ENCODE measurements around the gene IFT81.

The IFT81 gene

DNA sequence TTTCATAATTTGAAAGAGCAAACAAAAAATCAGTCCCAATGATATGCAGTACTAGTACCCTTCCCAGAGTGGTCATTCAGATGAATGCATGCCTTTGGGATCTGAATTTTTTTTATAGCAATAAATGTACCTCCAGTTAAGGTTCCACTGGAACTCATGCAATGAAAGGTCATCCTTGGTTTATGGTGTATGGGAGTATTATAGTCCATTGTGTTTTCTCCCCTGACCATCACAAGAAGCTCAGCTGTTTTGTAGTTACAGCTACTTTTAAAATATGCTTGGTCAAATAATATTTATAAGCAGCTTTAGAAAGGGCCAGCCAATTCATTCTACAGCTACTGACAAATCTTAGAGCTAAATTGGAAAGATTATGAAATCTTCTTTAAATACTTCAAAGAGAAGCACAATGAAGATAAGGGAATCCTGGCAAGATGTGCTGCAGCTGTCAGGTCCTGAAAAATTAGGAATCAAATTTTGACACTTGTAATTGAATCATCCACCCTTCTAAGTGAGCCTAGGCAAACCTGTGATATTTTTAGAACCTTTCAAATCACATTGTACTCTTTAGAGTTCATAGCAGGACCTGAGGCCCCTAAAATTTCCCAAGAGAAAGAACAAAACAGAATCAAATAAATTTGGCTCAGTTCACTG, 46.5 kb downstream of the IFT81 start:
- H3K27me3 ChIP-seq (ENCODE audit: insufficient read depth, low read depth): no peaks in the 10 kb centered on the region
- TF ChIP-seq, protein P1, sequence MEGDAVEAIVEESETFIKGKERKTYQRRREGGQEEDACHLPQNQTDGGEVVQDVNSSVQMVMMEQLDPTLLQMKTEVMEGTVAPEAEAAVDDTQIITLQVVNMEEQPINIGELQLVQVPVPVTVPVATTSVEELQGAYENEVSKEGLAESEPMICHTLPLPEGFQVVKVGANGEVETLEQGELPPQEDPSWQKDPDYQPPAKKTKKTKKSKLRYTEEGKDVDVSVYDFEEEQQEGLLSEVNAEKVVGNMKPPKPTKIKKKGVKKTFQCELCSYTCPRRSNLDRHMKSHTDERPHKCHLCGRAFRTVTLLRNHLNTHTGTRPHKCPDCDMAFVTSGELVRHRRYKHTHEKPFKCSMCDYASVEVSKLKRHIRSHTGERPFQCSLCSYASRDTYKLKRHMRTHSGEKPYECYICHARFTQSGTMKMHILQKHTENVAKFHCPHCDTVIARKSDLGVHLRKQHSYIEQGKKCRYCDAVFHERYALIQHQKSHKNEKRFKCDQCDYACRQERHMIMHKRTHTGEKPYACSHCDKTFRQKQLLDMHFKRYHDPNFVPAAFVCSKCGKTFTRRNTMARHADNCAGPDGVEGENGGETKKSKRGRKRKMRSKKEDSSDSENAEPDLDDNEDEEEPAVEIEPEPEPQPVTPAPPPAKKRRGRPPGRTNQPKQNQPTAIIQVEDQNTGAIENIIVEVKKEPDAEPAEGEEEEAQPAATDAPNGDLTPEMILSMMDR (conservative IDR thresholded peaks at IDR 0.05; ENCODE audit: low read depth, low read length): no peak

DNA sequence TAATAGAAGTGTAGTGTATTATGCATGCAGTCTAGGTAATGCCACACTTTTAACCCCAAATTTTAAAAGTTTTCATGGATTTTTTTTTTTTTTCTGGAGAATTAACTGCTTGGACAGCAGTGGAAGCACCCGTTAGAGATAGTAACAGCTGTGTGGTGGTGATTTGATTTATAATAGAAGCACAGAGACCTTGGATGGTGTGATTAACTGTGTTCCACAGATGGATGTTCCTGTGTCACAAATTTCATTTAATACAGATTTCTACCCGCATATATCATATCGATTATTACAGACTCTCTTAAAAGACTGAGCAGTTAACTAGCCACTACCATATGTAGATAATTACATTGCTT, 47.0 kb downstream of the IFT81 start:
- no peak overlapping the region for H2AFZ ChIP-seq (ENCODE audit: low read depth)
- H3K36me3 ChIP-seq (ENCODE audit: insufficient read depth): no peaks in the 10 kb centered on the region
- no peaks in the 10 kb centered on the region for H3K27me3 ChIP-seq (ENCODE audit: insufficient read depth, low read depth)
- no peak overlapping the region for H3K4me2 ChIP-seq
- H3K27ac ChIP-seq: no peak overlapping the region
- H4K20me1 ChIP-seq (ENCODE audit: insufficient read depth): no peaks in the 10 kb centered on the region
- H3K4me3 ChIP-seq (IDR thresholded peaks at IDR 0.05; ENCODE audit: insufficient read depth, low read depth, low read length): no peak overlapping the region
- no peaks in the 10 kb centered on the region for H3K4me1 ChIP-seq (ENCODE audit: low read depth, poor library complexity, severe bottlenecking)
- H3K9ac ChIP-seq: no peak overlapping the region
- TF ChIP-seq, protein P1 (conservative IDR thresholded peaks at IDR 0.05; ENCODE audit: low read depth, low read length): no peak
- H3K79me2 ChIP-seq (ENCODE audit: insufficient read depth, low read depth): no peaks in the 10 kb centered on the region

More for the DNA sequence above, 46.5 kb downstream of the IFT81 start:
- H3K4me1 ChIP-seq (ENCODE audit: low read depth, poor library complexity, severe bottlenecking): no peaks in the 10 kb centered on the region
- H3K9ac ChIP-seq: no peak overlapping the region
- H4K20me1 ChIP-seq (ENCODE audit: insufficient read depth): no peaks in the 10 kb centered on the region
- H3K4me2 ChIP-seq: no peak overlapping the region
- H3K4me3 ChIP-seq (IDR thresholded peaks at IDR 0.05; ENCODE audit: insufficient read depth, low read depth, low read length): no peak overlapping the region
- H2AFZ ChIP-seq (ENCODE audit: low read depth): no peak overlapping the region
- H3K79me2 ChIP-seq (ENCODE audit: insufficient read depth, low read depth): no peaks in the 10 kb centered on the region
- H3K36me3 ChIP-seq (ENCODE audit: insufficient read depth): no peaks in the 10 kb centered on the region
- H3K27ac ChIP-seq: no peak overlapping the region

- TF ChIP-seq, protein P1 (conservative IDR thresholded peaks at IDR 0.05; ENCODE audit: low read depth, low read length): no peak
- Histone ChIP-seq H3K9ac (no peak overlapping the region), H3K27ac (no peak overlapping the region)
Measured at GRCh38 chr12:110171636-110172035, 47.5 kb downstream of the IFT81 start.

DNA sequence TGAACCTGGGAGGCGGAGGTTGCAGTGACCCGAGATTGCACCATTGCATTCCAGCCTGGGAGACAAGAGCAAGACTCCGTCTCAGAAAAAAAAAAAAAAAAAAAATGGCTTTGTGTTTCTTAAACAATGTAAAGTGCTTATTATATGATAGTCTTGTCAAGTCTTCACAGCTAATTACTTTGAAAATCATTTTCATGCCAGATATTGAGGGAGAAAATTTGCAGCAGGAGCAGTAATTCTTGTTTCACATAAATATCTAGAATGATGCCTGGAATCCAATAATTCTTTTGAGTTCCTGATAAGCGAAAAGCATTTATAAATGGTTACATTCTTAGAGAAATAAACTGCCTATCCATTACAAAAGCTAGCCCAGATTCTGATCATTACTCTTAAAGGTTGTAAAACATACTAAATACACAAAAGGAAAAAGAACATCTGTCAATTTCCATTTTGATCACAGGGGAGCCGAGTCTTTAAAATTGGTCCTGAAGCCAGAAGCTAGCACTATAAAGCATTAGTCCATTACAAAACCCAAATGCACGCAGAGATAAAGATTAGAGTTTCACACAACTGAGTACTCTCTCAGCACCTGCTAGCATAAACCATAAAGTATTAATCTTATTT, 50.3 kb downstream of the IFT81 start:
- TF ChIP-seq, protein P1 (conservative IDR thresholded peaks at IDR 0.05; ENCODE audit: low read depth, low read length): no peak
- Histone ChIP-seq H3K36me3 (ENCODE audit: insufficient read depth) (no peaks in the 10 kb centered on the region), H3K79me2 (ENCODE audit: insufficient read depth, low read depth) (no peaks in the 10 kb centered on the region), H3K4me3 (IDR thresholded peaks at IDR 0.05; ENCODE audit: insufficient read depth, low read depth, low read length) (no peak overlapping the region), H3K4me2 (no peak overlapping the region), H3K4me1 (ENCODE audit: low read depth, poor library complexity, severe bottlenecking) (no peaks in the 10 kb centered on the region), H3K27ac (no peak overlapping the region), H3K9ac (no peak overlapping the region), H3K27me3 (ENCODE audit: insufficient read depth, low read depth) (no peaks in the 10 kb centered on the region), H4K20me1 (ENCODE audit: insufficient read depth) (no peaks in the 10 kb centered on the region), H2AFZ (ENCODE audit: low read depth) (no peak overlapping the region)

More at GRCh38 chr12:110171636-110172035, 47.5 kb downstream of the IFT81 start:
- no peaks in the 10 kb centered on the region for H4K20me1 ChIP-seq (ENCODE audit: insufficient read depth)
- no peaks in the 10 kb centered on the region for H3K36me3 ChIP-seq (ENCODE audit: insufficient read depth)
- H2AFZ ChIP-seq (ENCODE audit: low read depth): no peak overlapping the region
- no peak overlapping the region for H3K4me2 ChIP-seq
- H3K27me3 ChIP-seq (ENCODE audit: insufficient read depth, low read depth): no peaks in the 10 kb centered on the region
- no peaks in the 10 kb centered on the region for H3K79me2 ChIP-seq (ENCODE audit: insufficient read depth, low read depth)
- no peak overlapping the region for H3K4me3 ChIP-seq (IDR thresholded peaks at IDR 0.05; ENCODE audit: insufficient read depth, low read depth, low read length)
- no peaks in the 10 kb centered on the region for H3K4me1 ChIP-seq (ENCODE audit: low read depth, poor library complexity, severe bottlenecking)

All from KMS-11 (cell line).